Stimulated activated naive CD8-positive, alpha-beta T cell treated with anti-CD3 and anti-CD28 coated beads, Interleukin-15, amount 100 ng/mL, for 72 hours (primary cell): ENCODE data around the gene MAN1C1.
A peak's percentile ranks its signal among the peaks of the same experiment; 100 is the strongest.

Experiments used
- ATAC-seq: fragments of 150-1000 bp; cut with Tn5 transposase; 2 replicates; pipeline ENCODE4 v1.10.0; 2021; ENCODE audit warnings: mild to moderate bottlenecking, moderate library complexity
- DNase-seq, 2 donors: peaks; one replicate each; pipeline ENCODE4 v3.0.0; 2021 to 2022
- H3K27ac Mint-ChIP-seq, 2 donors: one replicate each; pipeline ENCODE4 v1.8.0; 2022; ENCODE audit warnings: mild to moderate bottlenecking in 2 of 2, mixed read lengths in 2 of 2, moderate library complexity in 2 of 2
- H3K27me3 Mint-ChIP-seq: one replicate; pipeline ENCODE4 v1.8.0; 2022; ENCODE audit warnings: mixed read lengths
- H3K4me1 Mint-ChIP-seq: one replicate; pipeline ENCODE4 v1.8.0; 2022; ENCODE audit warnings: mild to moderate bottlenecking, mixed read lengths
- H3K4me3 Mint-ChIP-seq, 2 donors: one replicate each; pipeline ENCODE4 v1.8.0; 2022; ENCODE audit warnings: mild to moderate bottlenecking in 2 of 2, mixed read lengths in 2 of 2, moderate library complexity in 1 of 2
- H3K9me3 Mint-ChIP-seq, 2 donors: one replicate each; pipeline ENCODE4 v1.8.0; 2022; ENCODE audit warnings: mixed read lengths in 2 of 2

MAN1C1 gene

DNA sequence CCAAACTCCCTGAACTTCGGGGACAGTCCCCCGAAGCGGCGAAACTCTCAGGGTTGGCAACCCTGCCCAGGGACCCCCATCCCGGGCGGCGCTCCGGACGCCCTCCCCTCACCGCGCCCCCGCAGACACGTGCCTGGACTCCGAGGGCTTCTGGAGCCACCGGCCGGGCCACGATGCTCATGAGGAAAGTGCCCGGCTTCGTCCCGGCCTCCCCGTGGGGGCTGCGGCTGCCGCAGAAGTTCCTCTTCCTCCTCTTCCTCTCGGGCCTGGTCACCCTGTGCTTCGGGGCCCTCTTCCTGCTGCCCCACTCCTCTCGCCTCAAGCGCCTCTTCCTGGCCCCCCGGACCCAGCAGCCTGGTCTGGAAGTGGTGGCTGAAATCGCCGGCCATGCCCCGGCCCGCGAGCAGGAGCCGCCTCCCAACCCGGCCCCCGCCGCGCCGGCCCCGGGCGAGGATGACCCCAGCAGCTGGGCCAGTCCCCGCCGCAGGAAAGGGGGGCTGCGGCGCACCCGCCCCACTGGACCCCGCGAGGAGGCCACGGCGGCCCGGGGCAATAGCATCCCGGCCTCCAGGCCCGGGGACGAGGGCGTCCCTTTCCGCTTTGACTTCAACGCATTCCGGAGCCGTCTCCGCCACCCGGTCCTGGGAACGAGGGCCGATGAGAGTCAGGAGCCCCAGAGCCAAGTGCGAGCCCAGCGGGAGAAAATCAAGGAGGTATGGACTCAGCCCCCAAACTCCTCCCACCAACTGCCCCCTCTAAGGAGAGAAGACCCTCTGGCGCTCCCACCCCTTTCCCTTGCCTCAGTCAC, 1.2 kb downstream of the MAN1C1 start:
- Mint-ChIP-seq H3K27me3 (no peaks in the 10 kb centered on the region), H3K4me3 (peak overlapping the region; percentile 90 to 94), H3K27ac (peak overlapping the region in 1 of 2 donors; percentile 84), H3K9me3 (no peaks in the 10 kb centered on the region), H3K4me1 (peaks cover 76% of the 10 kb centered on the region)
- ATAC-seq (no peak), DNase-seq (peak; percentile 19 to 23)

DNA sequence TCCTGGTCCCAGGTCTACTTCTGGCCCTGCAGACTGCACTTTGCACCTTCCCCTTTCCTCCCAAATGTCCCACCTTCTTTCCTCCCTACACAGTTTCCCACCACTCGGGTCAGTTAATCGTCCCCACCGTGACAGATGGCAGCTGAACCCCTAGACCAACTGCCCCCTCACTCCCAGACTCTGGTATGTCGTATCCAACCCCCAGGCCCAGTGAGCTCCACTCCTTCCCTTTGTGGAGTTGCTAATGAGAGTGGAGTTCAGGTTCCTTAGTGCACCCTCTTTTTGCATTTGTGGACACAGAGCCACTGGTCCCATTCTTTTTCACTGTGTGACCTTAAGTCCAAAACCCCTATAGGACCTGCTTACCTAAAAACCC, 1.8 kb downstream of the MAN1C1 start:
- peaks cover 79% of the 10 kb centered on the region for H3K4me1 Mint-ChIP-seq
- H3K4me3 Mint-ChIP-seq: peak overlapping the region; percentile 90 to 94
- H3K27me3 Mint-ChIP-seq: no peaks in the 10 kb centered on the region
- DNase-seq: no peak
- peak overlapping the region; percentile 84 to 91 for H3K27ac Mint-ChIP-seq
- no peak for ATAC-seq
- no peaks in the 10 kb centered on the region for H3K9me3 Mint-ChIP-seq

DNA sequence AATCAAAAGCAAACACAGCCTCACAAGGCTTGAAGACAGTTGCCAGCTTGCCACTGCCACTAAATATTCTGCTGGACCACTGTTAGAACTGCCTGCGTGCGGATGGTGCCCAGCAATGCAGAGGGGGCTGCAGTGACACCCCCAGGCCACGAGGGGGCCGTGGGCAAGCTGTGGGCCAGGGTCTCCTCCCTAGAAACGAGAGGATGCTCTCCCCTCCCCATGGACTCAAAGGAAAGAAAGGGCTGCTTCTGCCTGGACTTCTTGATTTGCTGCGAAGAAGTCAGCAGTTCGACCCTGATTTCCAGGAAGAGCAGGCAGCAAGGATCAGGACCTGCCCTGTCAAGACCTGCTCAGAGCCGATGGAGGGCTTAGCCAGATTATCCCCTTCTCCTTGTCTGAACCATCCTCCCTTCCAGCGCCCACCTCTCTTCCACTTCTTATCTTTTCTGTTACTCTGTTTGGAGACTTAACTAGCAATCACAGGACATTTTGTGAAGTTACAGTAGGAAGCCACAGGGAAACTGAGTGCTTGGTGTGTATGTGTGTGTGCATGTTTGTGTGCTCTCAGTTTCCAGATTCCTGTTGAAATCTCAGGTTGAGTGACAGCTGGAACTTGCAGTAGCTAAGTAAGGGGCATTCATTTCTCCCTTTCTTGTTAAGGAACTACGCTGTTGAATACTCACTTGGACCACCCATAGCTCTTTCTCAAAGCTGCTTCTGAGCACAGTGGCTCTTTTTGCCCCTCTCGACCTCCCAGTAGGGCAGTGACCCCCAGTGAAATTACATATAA, 2.7 kb downstream of the MAN1C1 start:
- DNase-seq (peak; percentile 66 to 75), ATAC-seq (peak; percentile 21)
- Mint-ChIP-seq H3K27me3 (no peaks in the 10 kb centered on the region), H3K4me3 (peak overlapping the region; percentile 90 to 94), H3K27ac (peak overlapping the region in 1 of 2 donors; percentile 83), H3K4me1 (peaks cover 79% of the 10 kb centered on the region), H3K9me3 (no peaks in the 10 kb centered on the region)

DNA sequence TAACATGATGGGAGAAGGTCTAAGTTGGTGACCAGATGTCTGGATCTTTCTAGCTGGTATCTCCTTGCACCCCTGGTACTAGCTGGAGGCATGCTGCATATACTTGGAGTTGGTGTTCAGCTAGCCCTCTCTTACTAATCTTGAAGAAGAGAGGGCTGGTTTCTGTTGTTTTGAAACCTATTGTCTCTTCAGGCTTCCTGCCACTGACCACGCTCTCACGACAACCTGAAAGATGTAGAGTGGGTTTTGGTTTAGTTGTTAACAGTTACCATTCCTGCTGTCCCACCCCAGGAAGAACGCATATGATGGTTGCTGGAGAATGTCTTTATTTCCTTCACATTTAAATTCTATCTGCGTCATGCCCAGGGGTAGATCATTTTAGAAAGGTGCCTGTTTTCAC, 3.6 kb downstream of the MAN1C1 start:
- Mint-ChIP-seq H3K9me3 (no peaks in the 10 kb centered on the region), H3K27me3 (no peaks in the 10 kb centered on the region), H3K4me3 (peak overlapping the region; percentile 90 to 94), H3K27ac (peak overlapping the region; percentile 3 to 88), H3K4me1 (peaks cover 78% of the 10 kb centered on the region)
- peak; percentile 62 for ATAC-seq
- peak in 1 of 2 donors; percentile 64 for DNase-seq

DNA sequence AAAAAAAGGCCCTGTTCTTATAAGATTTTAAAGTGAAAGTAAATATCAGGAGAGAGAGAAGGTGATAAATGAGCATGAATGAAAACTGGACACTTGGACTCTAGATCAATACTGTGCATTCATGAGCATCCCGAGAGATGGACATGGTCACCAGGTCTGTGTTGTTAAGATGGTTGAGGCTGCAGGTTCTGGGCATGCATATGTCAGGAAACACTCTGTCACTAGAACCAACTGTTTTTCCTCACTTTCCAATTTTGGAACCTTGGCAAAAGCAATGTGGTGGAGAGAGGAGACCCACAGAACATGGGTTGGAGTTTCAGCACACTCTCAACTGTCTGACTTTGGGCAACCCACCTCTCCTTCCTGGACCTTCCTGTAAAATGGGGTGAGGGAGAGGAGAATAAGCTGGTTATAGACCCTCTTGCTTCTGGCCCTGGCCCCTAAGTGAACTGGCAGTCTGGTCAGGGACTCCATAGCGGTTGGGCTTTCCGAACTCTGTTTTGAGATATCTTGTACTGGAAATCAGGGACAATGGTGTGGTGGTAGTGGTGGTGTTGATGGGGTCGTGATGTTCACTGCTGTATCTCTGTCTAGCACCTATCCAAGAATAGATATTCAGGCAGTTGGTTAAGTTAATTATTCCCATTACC, 4.2 kb downstream of the MAN1C1 start:
- DNase-seq (no peak), ATAC-seq (no peak)
- Mint-ChIP-seq H3K4me1 (peaks cover 76% of the 10 kb centered on the region), H3K9me3 (peaks cover 0 to 3% of the 10 kb centered on the region in 2 donors), H3K27ac (peak overlapping the region; percentile 3 to 88), H3K27me3 (no peaks in the 10 kb centered on the region), H3K4me3 (peak overlapping the region; percentile 90 to 94)

DNA sequence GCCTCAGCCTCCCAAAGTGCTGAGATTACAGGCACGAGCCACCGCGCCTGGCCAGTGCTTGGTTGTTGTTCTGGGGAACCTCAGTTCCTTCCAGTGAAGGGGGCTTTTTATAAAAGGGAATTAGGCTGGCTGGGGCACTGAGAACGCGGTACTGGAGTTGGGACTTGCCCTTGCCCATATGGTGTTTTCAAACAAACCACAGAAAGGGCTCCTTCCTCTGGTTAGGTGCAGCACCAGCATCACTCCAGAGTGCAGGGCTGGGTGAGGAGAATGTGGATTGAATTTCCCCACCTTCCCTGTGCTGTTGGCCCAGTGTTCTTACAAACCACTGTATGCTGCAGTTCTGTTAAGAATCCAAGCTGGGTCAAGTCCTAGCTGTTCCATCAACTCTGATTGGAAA, 5.3 kb downstream of the MAN1C1 start:
- Mint-ChIP-seq H3K4me3 (peak overlapping the region; percentile 90 to 94), H3K27ac (no peak overlapping the region), H3K4me1 (peaks cover 81% of the 10 kb centered on the region), H3K27me3 (no peaks in the 10 kb centered on the region), H3K9me3 (peaks cover 0 to 11% of the 10 kb centered on the region in 2 donors)
- DNase-seq (peak in 1 of 2 donors; percentile 46), ATAC-seq (peak; percentile 41)

DNA sequence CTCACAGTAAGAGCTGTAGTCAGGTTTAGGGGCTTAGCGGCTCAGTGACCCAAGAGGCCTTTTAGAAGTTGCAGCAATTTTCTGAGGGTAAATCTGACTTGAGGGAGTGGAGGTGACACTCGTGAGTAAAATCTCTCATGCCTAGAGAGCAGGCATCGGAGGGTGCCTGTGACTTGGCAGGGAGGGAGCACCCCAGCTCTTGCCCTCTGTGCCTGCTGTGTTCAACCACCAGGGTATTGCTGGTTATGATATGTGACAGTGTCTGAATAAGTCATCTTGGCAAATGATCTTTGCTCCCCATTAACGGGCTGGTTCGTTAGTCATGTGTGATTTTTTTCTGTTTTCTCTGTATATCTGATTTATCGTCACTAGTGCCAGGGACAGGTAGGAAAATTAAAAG, 5.9 kb downstream of the MAN1C1 start:
- Mint-ChIP-seq H3K27me3 (no peaks in the 10 kb centered on the region), H3K4me1 (peaks cover 87% of the 10 kb centered on the region), H3K9me3 (peaks cover 0 to 11% of the 10 kb centered on the region in 2 donors), H3K4me3 (peak overlapping the region; percentile 90 to 94), H3K27ac (no peak overlapping the region)
- ATAC-seq (peak; percentile 74), DNase-seq (peak in 1 of 2 donors; percentile 66)

DNA sequence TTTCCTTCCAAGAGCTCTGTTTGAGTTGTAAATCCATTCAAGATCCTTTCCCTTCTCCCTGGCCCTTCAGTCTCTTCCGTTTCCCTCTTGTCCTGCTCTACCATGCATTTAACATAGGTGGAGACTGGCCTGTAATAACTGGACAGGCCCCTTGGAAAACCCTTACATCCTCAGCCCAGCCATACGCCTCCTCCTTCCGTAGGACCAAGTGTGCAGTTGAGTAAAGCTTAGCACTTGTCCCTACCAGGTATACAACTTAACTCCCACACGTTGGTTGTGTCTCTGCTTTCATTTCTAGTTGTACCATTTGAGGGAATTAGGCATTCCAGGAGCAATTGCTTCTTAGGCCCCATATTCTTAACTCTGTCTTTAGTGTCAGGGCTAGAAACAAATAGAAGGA, 6.4 kb downstream of the MAN1C1 start:
- no peaks in the 10 kb centered on the region for H3K27me3 Mint-ChIP-seq
- H3K4me1 Mint-ChIP-seq: peaks cover 87% of the 10 kb centered on the region
- ATAC-seq (no peak), DNase-seq (no peak)
- H3K4me3 Mint-ChIP-seq: peak overlapping the region; percentile 90 to 94
- H3K9me3 Mint-ChIP-seq: peaks cover 0 to 11% of the 10 kb centered on the region in 2 donors
- H3K27ac Mint-ChIP-seq: no peak overlapping the region

DNA sequence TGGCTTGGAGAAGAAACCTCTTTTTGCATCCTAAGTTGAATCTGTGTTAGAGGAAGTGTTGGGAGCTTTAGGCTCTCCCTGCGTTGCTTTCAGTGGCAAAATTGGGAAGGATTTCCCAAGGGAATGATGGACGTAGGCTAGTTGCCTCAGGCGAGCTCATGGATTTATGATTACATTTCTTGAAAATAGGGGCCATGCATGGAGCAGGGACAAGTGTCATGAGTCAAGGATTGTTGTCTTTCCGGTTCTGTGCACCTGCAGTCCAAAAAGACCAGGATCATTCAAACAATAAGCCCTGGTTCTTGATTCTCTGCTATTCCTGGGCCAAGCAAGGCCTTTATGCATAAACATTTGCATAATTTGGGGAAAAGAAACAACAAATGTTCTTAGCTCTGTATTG, 7.1 kb downstream of the MAN1C1 start:
- H3K27ac Mint-ChIP-seq: peak overlapping the region; percentile 95 to 97
- no peak for ATAC-seq
- DNase-seq: no peak
- H3K4me1 Mint-ChIP-seq: peaks cover 85% of the 10 kb centered on the region
- H3K4me3 Mint-ChIP-seq: peak overlapping the region; percentile 90 to 94
- no peaks in the 10 kb centered on the region for H3K27me3 Mint-ChIP-seq
- peaks cover 0 to 11% of the 10 kb centered on the region in 2 donors for H3K9me3 Mint-ChIP-seq

DNA sequence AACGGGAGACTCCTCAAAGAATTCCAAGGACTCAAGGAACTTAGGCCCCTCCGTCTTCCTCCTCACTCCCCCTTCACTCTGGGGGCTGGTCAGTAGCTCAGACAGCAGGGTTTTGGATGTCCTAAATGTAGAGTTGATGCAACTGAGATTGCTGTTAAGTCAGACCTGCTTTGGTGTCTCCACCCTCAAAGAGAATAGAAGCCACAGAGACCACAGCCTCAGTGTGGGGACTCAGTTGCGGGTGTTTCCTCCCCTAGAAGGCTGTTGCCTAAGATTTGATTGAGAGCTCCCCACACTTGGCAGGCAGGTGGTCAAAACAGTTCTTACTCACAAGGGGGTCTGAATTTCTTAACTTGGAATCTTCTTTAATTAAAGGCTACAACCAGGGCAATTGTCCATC, 7.6 kb downstream of the MAN1C1 start:
- peak overlapping the region; percentile 90 to 94 for H3K4me3 Mint-ChIP-seq
- peak; percentile 66 to 78 for DNase-seq

DNA sequence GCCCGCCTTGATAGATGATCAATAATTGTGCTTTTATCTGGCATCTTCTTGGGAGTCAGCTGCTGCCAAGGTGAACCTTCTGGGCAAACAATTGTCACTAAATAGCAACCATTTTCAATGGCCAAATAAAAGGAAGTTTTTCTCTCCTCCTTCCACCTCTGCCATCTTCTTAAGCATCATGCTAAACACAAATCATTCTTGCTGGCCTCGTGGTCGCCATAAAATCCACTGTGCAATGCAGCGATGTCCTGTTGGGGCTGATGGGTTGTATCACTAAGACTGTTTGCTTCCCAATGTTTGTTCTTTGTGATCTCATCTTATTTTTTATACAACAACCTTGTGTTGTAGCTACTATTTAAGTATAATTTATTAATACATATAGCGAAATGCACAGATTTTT, 8.0 kb downstream of the MAN1C1 start:
- Mint-ChIP-seq H3K9me3 (peaks cover 0 to 11% of the 10 kb centered on the region in 2 donors), H3K4me1 (peaks cover 85% of the 10 kb centered on the region), H3K27ac (no peak overlapping the region), H3K27me3 (no peaks in the 10 kb centered on the region), H3K4me3 (no peak overlapping the region)
- DNase-seq (no peak), ATAC-seq (no peak)

More for the DNA sequence above, 7.6 kb downstream of the MAN1C1 start:
- Mint-ChIP-seq H3K27me3 (no peaks in the 10 kb centered on the region), H3K27ac (peak overlapping the region; percentile 95 to 97), H3K4me1 (peaks cover 85% of the 10 kb centered on the region), H3K9me3 (peaks cover 0 to 11% of the 10 kb centered on the region in 2 donors)
- ATAC-seq: peak; percentile 64

DNA sequence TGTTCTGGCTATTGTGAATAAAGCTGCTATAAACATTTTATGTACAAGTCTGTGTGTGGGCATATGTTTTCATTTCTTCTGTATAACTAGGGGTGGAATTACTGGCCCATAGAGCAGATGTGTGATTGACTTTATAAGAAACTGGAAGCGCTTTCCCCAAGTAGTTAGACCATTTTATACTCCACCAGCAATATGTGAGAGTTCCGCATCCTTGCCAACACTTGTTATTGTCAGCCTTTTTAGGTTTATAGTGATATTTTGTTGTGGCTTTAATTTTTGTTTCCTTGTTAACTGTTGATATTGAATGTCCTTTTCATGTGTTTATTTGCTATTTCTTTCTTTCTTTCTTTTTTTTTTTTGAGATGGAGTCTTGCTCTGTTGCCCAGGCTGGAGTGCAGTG, 9.4 kb downstream of the MAN1C1 start:
- Mint-ChIP-seq H3K4me1 (peaks cover 85% of the 10 kb centered on the region), H3K27me3 (no peaks in the 10 kb centered on the region), H3K9me3 (peaks cover 0 to 11% of the 10 kb centered on the region in 2 donors), H3K27ac (peak overlapping the region in 1 of 2 donors; percentile 59), H3K4me3 (no peak overlapping the region)
- ATAC-seq: no peak
- no peak for DNase-seq

DNA sequence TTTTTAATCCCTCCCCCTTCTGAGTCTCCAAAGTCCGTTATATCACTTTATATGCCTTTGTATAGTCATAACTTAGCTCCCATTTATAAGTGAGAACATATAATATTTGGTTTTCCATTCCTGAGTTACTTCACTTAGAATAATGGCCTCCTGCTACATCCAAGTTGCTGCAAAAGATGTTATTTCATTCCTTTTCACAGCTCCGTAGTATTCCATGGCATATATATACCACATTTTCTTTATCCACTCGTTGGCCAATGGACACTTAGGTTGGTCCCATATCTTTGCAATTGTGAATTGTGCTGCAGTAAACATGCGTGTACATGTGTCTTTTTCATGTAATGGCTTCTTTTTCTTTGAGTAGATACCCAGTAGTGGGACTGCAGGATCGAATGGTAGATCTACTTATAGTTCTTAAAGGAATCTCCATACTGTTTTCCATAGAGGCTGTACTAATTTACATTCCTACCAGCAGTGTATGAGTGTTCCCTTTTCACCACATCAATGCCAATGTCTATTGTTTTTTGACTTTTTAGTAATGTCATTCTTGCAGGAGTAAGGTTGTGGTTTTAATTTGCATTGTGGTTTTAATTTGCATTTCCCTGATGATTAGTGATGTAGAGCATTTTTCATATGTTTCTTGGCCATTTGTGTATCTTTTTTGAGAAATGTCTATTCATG, 12.3 kb downstream of the MAN1C1 start:
- H3K9me3 Mint-ChIP-seq: peaks cover 0 to 11% of the 10 kb centered on the region in 2 donors
- DNase-seq (no peak), ATAC-seq (peak; percentile 48)
- peak overlapping the region; percentile 39 to 56 for H3K4me3 Mint-ChIP-seq
- no peak overlapping the region for H3K27ac Mint-ChIP-seq
- peaks cover 85% of the 10 kb centered on the region for H3K4me1 Mint-ChIP-seq
- no peaks in the 10 kb centered on the region for H3K27me3 Mint-ChIP-seq

DNA sequence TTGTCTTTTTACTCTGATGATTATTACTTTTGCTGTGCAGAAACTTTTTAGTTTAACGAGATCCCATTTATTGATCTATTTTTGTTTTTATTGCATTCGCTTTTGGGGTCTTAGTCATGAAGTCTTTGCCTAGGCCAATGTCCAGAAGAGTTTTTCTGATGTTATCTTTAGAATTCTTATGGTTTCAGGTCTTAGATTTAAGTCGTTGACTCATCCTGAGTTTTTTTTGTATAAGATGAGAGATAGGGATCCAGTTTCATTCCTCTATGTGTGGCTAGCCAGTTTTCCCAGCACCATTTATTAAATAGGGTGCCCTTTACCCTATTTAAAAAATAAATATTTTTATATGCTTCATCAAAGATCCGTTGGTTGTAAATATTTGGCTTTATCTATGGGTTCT, 13.2 kb downstream of the MAN1C1 start:
- peak overlapping the region; percentile 42 to 56 for H3K4me3 Mint-ChIP-seq
- H3K9me3 Mint-ChIP-seq: peaks cover 0 to 11% of the 10 kb centered on the region in 2 donors
- H3K27ac Mint-ChIP-seq: no peak overlapping the region
- peaks cover 86% of the 10 kb centered on the region for H3K4me1 Mint-ChIP-seq
- H3K27me3 Mint-ChIP-seq: no peaks in the 10 kb centered on the region
- DNase-seq (no peak), ATAC-seq (no peak)
